Central memory CD8-positive, alpha-beta T cell (primary cell): ENCODE results near the gene EPAS1.

Experiments
- ATAC-seq: fragments of 150-1000 bp; cut with Tn5 transposase; replicated peaks from 2 replicates; pipeline ENCODE4 v1.10.0; 2022; ENCODE audit warnings: mild to moderate bottlenecking, moderate FRiP score, moderate number of reproducible peaks; ENCODE audit not compliant: poor library complexity, severe bottlenecking; ENCODE audit errors: extremely low read depth
- DNase-seq, 2 donors: peaks; one replicate each; pipeline ENCODE4 v3.0.0; 2021; ENCODE audit warnings: low spot score in 2 of 2
- H3K27ac Mint-ChIP-seq: one replicate; pipeline ENCODE4 v1.8.0; 2022; ENCODE audit warnings: low read depth, mild to moderate bottlenecking, moderate library complexity, mixed read lengths
- H3K27me3 Mint-ChIP-seq: one replicate; pipeline ENCODE4 v1.8.0; 2022; ENCODE audit warnings: mixed read lengths
- H3K36me3 Mint-ChIP-seq: one replicate; pipeline ENCODE4 v1.8.0; 2022; ENCODE audit warnings: mild to moderate bottlenecking, moderate library complexity, mixed read lengths; ENCODE audit not compliant: insufficient read depth
- H3K4me1 Mint-ChIP-seq: one replicate; pipeline ENCODE4 v1.8.0; 2022; ENCODE audit warnings: mixed read lengths
- H3K4me3 Mint-ChIP-seq: one replicate; pipeline ENCODE4 v1.8.0; 2022; ENCODE audit warnings: mild to moderate bottlenecking, moderate library complexity, mixed read lengths
- H3K9me3 Mint-ChIP-seq: one replicate; pipeline ENCODE4 v1.8.0; 2022; ENCODE audit warnings: mixed read lengths

EPAS1 gene

DNA sequence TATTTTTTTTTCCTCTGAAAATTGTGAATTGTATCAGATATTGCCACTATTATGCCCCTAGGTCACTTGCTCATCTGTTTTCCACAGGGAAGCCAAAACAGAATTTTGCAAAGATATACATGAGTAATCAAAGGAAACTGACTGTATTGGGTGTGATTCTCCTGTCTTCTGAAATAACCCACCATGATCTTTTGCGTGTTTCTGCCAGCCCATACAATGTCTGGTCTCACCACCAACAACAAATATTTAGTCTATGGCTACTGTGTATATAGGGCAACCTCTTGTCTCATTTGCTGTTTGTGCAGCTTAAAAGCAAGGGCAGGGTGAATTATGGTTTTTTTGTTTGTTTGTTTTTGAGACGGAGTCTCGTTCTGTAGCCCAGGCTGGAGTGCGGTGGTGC lies 26.5 kb downstream of the EPAS1 start:
- H3K4me1 Mint-ChIP-seq = no peaks in the 10 kb centered on the region
- H3K27ac Mint-ChIP-seq = no peak overlapping the region
- H3K9me3 Mint-ChIP-seq = no peaks in the 10 kb centered on the region
- peaks cover 39% of the 10 kb centered on the region for H3K27me3 Mint-ChIP-seq
- DNase-seq (no peak), ATAC-seq (no peak)
- H3K4me3 Mint-ChIP-seq = no peak overlapping the region
- no peaks in the 10 kb centered on the region for H3K36me3 Mint-ChIP-seq

DNA sequence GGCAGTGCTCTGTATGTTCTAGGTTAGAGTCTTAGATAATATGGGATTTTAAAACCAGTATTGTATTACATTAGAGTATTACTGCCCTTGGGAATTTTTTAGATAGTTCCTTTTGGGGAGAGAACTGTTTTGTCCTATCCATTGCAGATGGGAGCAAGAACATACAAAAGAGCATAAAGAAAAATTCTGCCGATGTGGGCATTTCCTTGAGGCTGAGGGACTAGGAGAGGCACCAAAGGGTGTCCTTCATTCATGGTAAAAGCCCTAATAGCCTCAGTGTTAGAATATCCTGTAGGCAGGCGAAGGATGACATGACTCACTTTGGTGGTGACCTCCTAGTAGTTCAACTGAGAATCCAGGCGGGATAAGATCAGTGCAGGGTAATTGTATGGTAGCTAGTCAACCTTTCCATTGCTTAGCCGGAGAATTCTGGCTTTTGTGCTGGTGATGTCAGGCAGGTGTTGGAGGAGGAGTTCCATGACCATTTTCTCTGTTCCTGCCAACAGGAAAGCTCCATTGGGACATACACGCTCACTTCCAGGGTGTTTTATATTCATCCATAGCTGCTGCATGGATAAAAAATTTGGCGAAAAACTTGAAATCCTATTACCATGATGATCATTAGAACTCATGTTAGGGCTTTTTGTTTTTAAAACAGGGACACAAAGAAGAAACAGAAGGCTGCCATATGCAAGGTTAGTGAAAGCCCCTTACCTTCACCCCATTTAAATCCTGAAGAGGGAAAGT lies 28.1 kb downstream of the EPAS1 start:
- H3K4me3 Mint-ChIP-seq = no peak overlapping the region
- ATAC-seq = no peak
- H3K4me1 Mint-ChIP-seq = no peaks in the 10 kb centered on the region
- H3K27ac Mint-ChIP-seq = no peak overlapping the region
- H3K36me3 Mint-ChIP-seq = no peaks in the 10 kb centered on the region
- peaks cover 33% of the 10 kb centered on the region for H3K27me3 Mint-ChIP-seq
- DNase-seq = no peak
- no peaks in the 10 kb centered on the region for H3K9me3 Mint-ChIP-seq

DNA sequence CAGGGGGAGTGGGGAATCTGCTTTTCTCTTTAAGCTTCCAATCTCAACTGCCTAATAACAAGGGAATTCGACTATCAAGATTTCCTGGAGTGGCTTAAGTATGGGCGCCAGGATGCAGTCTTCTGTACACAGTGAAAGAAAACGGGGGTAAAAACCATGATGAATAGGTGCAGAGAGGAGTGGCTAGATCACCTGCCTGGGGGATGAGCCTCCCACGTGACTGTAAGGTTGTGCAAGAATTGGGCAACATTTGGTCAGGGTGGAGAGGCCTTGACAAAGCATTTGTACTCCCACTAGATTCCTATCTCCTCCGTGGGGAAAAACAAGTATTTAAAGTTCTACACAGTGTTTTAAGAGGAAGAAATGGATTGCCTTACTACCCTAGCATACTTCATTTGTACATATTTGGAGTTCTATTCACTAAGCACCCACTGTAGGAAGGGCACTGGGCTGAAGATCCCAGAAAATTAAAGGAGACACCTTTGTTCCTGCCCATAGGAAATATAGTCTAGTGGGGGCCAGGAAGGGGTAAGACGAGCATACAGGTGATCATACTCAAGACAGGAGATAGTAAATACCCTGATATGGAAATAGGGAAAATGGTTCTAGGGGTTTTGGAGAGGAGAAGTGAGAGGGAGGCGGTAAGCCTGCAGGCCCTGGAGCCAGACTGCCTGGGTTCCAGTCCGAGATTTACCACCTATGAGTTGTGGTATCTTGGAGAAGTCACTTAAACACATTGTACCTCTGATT lies 29.2 kb downstream of the EPAS1 start:
- H3K27me3 Mint-ChIP-seq = peaks cover 27% of the 10 kb centered on the region
- no peak overlapping the region for H3K27ac Mint-ChIP-seq
- no peak overlapping the region for H3K4me3 Mint-ChIP-seq
- ATAC-seq = no peak
- DNase-seq = no peak
- H3K9me3 Mint-ChIP-seq = no peaks in the 10 kb centered on the region
- no peaks in the 10 kb centered on the region for H3K36me3 Mint-ChIP-seq
- H3K4me1 Mint-ChIP-seq = no peaks in the 10 kb centered on the region

DNA sequence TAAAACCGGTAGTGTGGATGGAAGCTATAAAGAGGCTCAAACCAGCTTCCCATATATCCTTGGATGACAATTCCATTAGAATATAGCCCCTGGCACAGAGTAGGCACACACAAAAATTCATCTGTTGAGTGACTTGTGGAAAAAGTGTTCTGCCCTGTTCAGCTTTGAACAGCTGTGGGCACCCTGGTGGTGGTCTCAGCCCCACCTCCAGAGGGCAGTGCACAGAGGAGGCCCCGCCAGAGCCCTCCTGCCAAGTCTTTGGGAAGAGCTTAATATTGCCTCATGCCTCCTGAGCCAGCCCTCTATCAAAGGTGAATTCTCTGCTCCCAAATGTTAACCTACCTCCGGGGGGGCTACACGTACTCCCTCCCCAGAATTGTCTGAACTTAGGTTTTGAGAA lies 30.4 kb downstream of the EPAS1 start:
- Mint-ChIP-seq H3K27me3 (peaks cover 27% of the 10 kb centered on the region), H3K9me3 (no peaks in the 10 kb centered on the region), H3K4me1 (no peaks in the 10 kb centered on the region), H3K27ac (no peak overlapping the region), H3K36me3 (no peaks in the 10 kb centered on the region), H3K4me3 (no peak overlapping the region)
- no peak for DNase-seq
- ATAC-seq = no peak

DNA sequence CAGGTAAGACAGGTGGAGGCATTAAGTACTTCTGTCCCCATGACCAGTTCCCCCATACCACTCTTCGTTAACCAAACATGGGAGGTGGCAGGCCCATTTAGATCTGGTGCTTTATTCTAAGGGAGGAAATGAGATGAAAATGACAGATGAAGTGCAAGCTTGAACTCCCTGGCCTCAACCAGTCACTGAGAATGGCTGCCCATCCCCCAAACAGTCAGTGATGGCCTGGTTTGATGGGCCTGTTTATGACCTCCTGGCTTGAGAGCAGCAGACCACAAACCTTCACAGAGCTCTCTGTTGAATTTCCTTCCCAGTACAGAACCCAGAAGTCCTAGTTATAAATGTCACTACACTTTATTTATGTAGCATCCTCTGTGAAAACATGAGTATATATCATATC lies 31.1 kb downstream of the EPAS1 start:
- Mint-ChIP-seq H3K4me1 (peaks cover 3% of the 10 kb centered on the region), H3K27me3 (peaks cover 30% of the 10 kb centered on the region), H3K27ac (no peak overlapping the region), H3K4me3 (no peak overlapping the region), H3K9me3 (no peaks in the 10 kb centered on the region), H3K36me3 (no peaks in the 10 kb centered on the region)
- ATAC-seq = no peak
- no peak for DNase-seq

DNA sequence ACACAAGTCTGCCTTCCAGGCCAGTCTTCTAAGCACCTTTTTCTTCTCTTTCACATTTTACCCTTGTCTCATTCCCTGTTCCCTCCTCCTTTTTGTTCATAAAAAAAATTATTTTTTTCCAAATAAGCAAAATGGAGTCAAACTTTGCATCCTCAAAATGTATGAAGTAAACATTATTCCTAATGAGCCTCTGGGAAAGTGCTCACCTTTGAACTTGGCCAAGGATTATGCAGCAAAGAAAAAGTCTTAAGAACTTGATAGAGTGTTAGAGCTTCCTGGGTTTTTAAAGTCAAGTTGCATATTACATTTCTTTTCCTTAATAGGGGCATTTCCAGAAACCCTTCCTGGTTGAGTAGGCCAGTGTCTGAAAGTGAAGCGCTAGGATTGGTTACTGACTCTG lies 31.6 kb downstream of the EPAS1 start:
- Mint-ChIP-seq H3K27me3 (peaks cover 36% of the 10 kb centered on the region), H3K4me1 (peaks cover 6% of the 10 kb centered on the region), H3K27ac (no peak overlapping the region), H3K9me3 (no peaks in the 10 kb centered on the region), H3K4me3 (no peak overlapping the region), H3K36me3 (no peaks in the 10 kb centered on the region)
- ATAC-seq (no peak), DNase-seq (no peak)

DNA sequence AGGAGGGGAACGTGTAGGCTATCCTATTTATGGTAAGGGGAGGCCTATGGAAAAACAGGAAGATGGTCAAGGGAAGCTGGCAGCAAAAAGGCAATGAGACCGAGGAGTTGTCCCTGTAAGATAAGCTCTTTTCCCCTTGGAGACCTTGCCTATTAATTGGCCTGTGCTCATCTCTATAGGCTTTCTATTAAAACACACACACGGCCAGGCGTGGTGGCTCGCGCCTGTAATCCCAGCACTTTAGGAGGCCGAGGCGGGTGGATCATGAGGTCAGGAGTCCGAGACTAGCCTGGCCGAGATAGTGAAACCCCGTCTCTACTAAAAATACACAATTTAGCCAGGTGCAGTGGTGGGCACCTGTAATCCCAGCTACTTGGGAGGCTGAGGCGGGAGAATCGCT lies 32.1 kb downstream of the EPAS1 start:
- Mint-ChIP-seq H3K27ac (no peak overlapping the region), H3K4me1 (peaks cover 8% of the 10 kb centered on the region), H3K27me3 (peaks cover 41% of the 10 kb centered on the region), H3K4me3 (no peak overlapping the region), H3K36me3 (no peaks in the 10 kb centered on the region), H3K9me3 (no peaks in the 10 kb centered on the region)
- no peak for DNase-seq
- no peak for ATAC-seq

DNA sequence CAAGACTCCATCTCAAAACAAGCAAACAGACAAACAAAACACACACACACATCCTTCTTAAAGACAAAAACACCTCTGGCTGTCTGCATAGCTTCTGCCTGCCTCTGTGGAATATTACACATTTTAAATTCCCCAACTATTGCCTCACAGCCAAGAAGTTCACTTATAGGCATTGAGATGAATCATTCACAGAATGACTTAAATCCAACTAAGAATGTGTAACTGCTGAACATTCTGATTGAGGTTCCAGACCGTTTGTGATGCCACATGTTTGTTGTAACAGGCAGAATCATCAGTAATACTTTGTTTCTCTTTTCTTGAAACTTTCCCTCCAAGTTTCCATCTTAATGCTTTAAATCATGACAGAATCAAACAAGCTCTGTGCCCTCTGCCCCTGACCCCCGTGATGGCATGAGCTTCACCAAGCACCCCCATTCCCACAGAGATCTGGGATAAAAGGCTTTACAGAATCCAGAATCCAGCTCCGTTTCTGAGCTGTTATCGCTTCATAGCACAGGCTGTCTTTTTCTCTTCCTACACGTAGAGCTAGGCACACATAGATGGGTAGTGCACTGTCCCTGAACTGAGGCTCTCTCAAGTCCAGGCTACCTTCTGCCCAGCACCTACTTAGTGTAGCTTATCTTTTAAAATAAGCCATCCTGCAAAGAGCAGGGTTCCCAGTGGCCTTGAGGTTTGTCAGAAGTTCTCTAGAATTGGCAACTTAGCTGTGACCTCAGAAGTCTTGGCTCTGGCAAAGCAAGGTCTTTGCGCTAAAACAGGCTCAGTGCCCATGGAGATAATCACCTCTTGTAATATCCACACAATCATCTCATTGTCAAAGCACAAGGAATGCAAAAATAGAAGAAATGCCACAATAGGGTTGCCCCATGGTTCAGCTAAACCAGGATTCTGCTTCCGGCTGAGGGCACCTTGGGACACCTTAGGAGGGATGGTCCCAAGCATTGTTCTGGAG lies 32.9 kb downstream of the EPAS1 start:
- H3K9me3 Mint-ChIP-seq = no peaks in the 10 kb centered on the region
- H3K27me3 Mint-ChIP-seq = peaks cover 46% of the 10 kb centered on the region
- no peak for ATAC-seq
- no peak overlapping the region for H3K27ac Mint-ChIP-seq
- peaks cover 11% of the 10 kb centered on the region for H3K4me1 Mint-ChIP-seq
- no peaks in the 10 kb centered on the region for H3K36me3 Mint-ChIP-seq
- no peak overlapping the region for H3K4me3 Mint-ChIP-seq
- no peak for DNase-seq

DNA sequence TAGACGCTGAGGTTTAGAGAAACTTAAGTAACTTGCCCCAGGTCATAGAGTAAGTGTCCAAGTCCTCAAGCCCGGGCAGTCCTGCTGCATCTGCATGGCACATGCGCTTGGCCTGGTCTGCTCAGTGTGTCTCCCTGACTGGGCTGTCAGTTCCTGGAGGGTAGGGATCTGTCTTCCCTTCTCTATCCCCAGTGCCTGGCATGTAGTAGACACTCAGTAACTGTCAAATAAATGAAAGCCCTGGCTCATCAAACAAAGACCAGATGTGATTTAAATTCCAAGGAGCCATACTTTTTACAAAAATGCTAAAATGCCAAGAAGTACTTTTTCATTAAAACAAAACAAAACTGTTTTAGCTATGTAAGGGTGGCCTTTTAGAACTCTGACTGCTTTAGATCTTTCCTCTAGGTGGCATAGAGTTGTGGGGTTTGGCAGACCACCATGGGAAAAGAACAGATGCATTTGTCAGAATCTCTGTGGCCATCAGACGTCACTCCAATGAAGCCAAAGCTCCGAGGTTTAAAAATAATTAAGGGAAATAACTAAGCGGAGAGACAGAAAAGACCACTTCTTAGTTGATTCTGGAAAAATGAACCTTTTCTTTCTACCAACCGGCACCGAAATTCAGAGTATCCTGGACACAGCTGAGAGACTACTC lies 34.0 kb downstream of the EPAS1 start:
- no peaks in the 10 kb centered on the region for H3K9me3 Mint-ChIP-seq

DNA sequence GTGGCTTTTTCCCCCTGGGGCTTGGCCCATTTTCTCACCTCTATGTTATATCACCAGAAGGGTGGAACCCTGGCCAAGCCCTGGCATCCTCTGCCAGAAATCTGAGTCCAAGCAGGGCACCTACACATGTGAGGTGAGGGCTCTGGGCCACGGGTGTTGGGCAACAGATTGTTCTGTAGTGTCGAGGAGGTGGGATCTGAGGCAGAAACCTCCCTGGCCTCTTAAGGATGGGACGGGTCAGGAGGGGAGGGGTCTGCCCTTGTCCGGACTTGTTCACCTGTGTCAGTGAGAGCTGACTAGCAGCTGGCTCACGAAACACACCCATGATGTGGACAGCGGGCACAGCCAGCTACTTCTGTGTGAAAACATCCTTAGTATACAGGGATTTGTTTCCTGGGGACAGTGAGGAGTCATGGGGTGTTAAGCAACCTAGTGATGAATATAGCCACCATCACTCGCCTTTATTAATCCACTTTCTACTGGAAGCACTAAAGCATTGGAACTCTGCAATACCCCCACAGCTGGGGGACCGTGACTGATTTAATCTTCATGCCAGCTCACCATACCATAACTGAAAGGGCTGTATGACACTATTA lies 35.6 kb downstream of the EPAS1 start:
- DNase-seq (no peak), ATAC-seq (no peak)
- peaks cover 16% of the 10 kb centered on the region for H3K4me1 Mint-ChIP-seq
- no peaks in the 10 kb centered on the region for H3K36me3 Mint-ChIP-seq
- H3K9me3 Mint-ChIP-seq = no peaks in the 10 kb centered on the region
- H3K4me3 Mint-ChIP-seq = no peak overlapping the region
- H3K27me3 Mint-ChIP-seq = peaks cover 33% of the 10 kb centered on the region
- H3K27ac Mint-ChIP-seq = peak overlapping the region; percentile 29

More for the DNA sequence above, 34.0 kb downstream of the EPAS1 start:
- no peaks in the 10 kb centered on the region for H3K36me3 Mint-ChIP-seq
- H3K27me3 Mint-ChIP-seq = peaks cover 35% of the 10 kb centered on the region
- DNase-seq (no peak), ATAC-seq (no peak)
- H3K27ac Mint-ChIP-seq = no peak overlapping the region
- no peak overlapping the region for H3K4me3 Mint-ChIP-seq
- H3K4me1 Mint-ChIP-seq = peaks cover 14% of the 10 kb centered on the region

DNA sequence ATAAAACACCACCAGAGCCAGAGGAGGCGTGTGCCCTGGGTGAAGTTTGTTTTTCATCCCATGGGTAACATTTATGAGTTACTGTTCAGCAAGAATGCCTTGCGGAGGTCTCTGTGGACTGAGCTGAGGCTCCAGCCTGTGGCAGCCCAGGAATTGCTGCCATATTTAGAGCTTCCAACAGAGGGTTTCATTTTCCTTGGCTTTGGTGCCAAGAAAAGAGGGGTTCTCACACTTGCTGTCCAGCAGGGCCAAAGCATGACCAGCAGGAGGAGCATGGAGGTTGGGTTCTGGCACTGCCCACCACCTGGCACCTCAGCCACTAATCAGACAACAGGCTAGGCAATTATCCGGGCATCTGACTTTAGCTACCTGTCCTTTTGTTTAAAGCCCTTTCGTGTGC lies 36.7 kb downstream of the EPAS1 start:
- no peak overlapping the region for H3K27ac Mint-ChIP-seq
- no peaks in the 10 kb centered on the region for H3K36me3 Mint-ChIP-seq
- H3K27me3 Mint-ChIP-seq = peaks cover 33% of the 10 kb centered on the region
- no peak for ATAC-seq
- H3K4me3 Mint-ChIP-seq = no peak overlapping the region
- no peaks in the 10 kb centered on the region for H3K9me3 Mint-ChIP-seq
- DNase-seq = no peak
- H3K4me1 Mint-ChIP-seq = peaks cover 16% of the 10 kb centered on the region
